ENCODE measurements around the gene ZNF148.

ZNF148 gene

GRCh38 chr3:125374501-125374995 is 577 bp downstream of the ZNF148 start (continued):
- peak; percentile 31; the same call in 1 of the 2 replicates for TF ChIP-seq ZNF76 (tag by site-specific recombination; IDR thresholded peaks at IDR 0.05; ENCODE audit: borderline replicate concordance, low read depth)
- TF ChIP-seq GLIS2 (tag by site-specific recombination; IDR thresholded peaks at IDR 0.05): peak; percentile 58
- TF ChIP-seq ZNF600 (tag by site-specific recombination; IDR thresholded peaks at IDR 0.05): no peak
- peak; percentile 95 for TF ChIP-seq ZFHX2 (tag by site-specific recombination; conservative IDR thresholded peaks at IDR 0.05)
- TF ChIP-seq ZNF701 (tag by site-specific recombination; IDR thresholded peaks at IDR 0.05): no peak
- 0 out of 2 replicates have a peak, but pooled peaks have one; percentile 19 for TF ChIP-seq GLIS1 (tag by site-specific recombination; IDR thresholded peaks at IDR 0.05)
- TF ChIP-seq, protein P1, sequence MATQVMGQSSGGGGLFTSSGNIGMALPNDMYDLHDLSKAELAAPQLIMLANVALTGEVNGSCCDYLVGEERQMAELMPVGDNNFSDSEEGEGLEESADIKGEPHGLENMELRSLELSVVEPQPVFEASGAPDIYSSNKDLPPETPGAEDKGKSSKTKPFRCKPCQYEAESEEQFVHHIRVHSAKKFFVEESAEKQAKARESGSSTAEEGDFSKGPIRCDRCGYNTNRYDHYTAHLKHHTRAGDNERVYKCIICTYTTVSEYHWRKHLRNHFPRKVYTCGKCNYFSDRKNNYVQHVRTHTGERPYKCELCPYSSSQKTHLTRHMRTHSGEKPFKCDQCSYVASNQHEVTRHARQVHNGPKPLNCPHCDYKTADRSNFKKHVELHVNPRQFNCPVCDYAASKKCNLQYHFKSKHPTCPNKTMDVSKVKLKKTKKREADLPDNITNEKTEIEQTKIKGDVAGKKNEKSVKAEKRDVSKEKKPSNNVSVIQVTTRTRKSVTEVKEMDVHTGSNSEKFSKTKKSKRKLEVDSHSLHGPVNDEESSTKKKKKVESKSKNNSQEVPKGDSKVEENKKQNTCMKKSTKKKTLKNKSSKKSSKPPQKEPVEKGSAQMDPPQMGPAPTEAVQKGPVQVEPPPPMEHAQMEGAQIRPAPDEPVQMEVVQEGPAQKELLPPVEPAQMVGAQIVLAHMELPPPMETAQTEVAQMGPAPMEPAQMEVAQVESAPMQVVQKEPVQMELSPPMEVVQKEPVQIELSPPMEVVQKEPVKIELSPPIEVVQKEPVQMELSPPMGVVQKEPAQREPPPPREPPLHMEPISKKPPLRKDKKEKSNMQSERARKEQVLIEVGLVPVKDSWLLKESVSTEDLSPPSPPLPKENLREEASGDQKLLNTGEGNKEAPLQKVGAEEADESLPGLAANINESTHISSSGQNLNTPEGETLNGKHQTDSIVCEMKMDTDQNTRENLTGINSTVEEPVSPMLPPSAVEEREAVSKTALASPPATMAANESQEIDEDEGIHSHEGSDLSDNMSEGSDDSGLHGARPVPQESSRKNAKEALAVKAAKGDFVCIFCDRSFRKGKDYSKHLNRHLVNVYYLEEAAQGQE (tag by site-specific recombination; IDR thresholded peaks at IDR 0.05): no peak; the same call in 1 of the 2 replicates
- no peak for TF ChIP-seq ZNF248 (tag by site-specific recombination; IDR thresholded peaks at IDR 0.05)
- 0 out of 2 replicates have a peak, but pooled peaks have one; percentile 27 for TF ChIP-seq PRDM1 (tag by site-specific recombination; IDR thresholded peaks at IDR 0.05)

- Histone ChIP-seq H3K4me1 (ENCODE audit: control insufficient read depth, insufficient read depth, low read length) (no peaks in the 10 kb centered on the region), H3K27ac (ENCODE audit: extremely low read depth, low read depth, low read length) (no peak overlapping the region), H3K36me3 (ENCODE audit: control insufficient read depth in 2 of 2, insufficient read depth in 1 of 2, low read length in 2 of 2) (peaks cover 0 to 2% of the 10 kb centered on the region in 2 experiments; a peak in 2 of 3 replicates), H3K9me3 (ENCODE audit: control insufficient read depth, insufficient read depth, low read depth, low read length) (no peaks in the 10 kb centered on the region), H3K4me3 (ENCODE audit: low read depth, low read length) (no peak overlapping the region)
- CTCF ChIA-PET: interaction anchor here (0.8 to 1.0 kb wide), 2 partner anchors 12 to 218 kb away, joined by 5 to 8 read pairs; no protein-coding TSS in a partner anchor
- TF ChIP-seq SALL2 (tag by site-specific recombination; IDR thresholded peaks at IDR 0.05; ENCODE audit: borderline replicate concordance) (no peak), ZNF501 (tag by site-specific recombination; IDR thresholded peaks at IDR 0.05) (no peak), GLI4 (tag by site-specific recombination; IDR thresholded peaks at IDR 0.05) (no peak), ZNF138 (tag by site-specific recombination; IDR thresholded peaks at IDR 0.05; ENCODE audit: borderline replicate concordance) (no peak), ZNF548 (tag by site-specific recombination; IDR thresholded peaks at IDR 0.05) (no peak), SCRT2 (tag by site-specific recombination; IDR thresholded peaks at IDR 0.05) (no peak), MZF1 (tag by site-specific recombination; IDR thresholded peaks at IDR 0.05; ENCODE audit: borderline replicate concordance) (no peak), ZEB2 (tag by site-specific recombination; IDR thresholded peaks at IDR 0.05) (no peak)
- POLR2A ChIA-PET: no interaction called here
Measured at GRCh38 chr3:125367403-125368230, 7.5 kb downstream of the ZNF148 start.

GRCh38 chr3:125366132-125366531 is 9.0 kb downstream of the ZNF148 start:
- H3K4me1 ChIP-seq (ENCODE audit: control insufficient read depth, insufficient read depth, low read length): no peaks in the 10 kb centered on the region
- no peaks in the 10 kb centered on the region for H3K9me3 ChIP-seq (ENCODE audit: control insufficient read depth, insufficient read depth, low read depth, low read length)
- no peaks in the 10 kb centered on the region; a peak in 1 of 3 replicates for H3K36me3 ChIP-seq (ENCODE audit: control insufficient read depth in 2 of 2, insufficient read depth in 1 of 2, low read length in 2 of 2)
- ChIA-PET CTCF (no interaction called here), POLR2A (interaction anchor here (0.8 kb wide), 1 partner anchor 9 kb away, joined by 3 read pairs; the partner anchor contains the start of gene ZNF148)
- no peak overlapping the region for H3K4me3 ChIP-seq (ENCODE audit: low read depth, low read length)
- H3K27ac ChIP-seq (ENCODE audit: extremely low read depth, low read depth, low read length): no peak overlapping the region
- no peak for TF ChIP-seq ZNF571 (tag by site-specific recombination; IDR thresholded peaks at IDR 0.05)
- TF ChIP-seq ZNF777 (tag by site-specific recombination; IDR thresholded peaks at IDR 0.05; ENCODE audit: borderline replicate concordance): no peak
- TF ChIP-seq ZNF645 (tag by site-specific recombination; IDR thresholded peaks at IDR 0.05): no peak

Data from HEK293 (cell line).